ENCODE data around the gene ADD1.

The ADD1 gene

GRCh38 chr4:2842687-2843262 lies 869 bp upstream of the ADD1 start:
- TF ChIP-seq CTCF (IDR thresholded peaks at IDR 0.05; ENCODE audit: insufficient read depth, missing control alignments): no peak
- FAIRE-seq (no peak), DNase-seq (ENCODE audit: insufficient read length, low spot score) (no peak)

GRCh38 chr4:2843941-2844584 lies 419 bp downstream of the ADD1 start:
- FAIRE-seq: no peak
- TF ChIP-seq CTCF (IDR thresholded peaks at IDR 0.05; ENCODE audit: insufficient read depth, missing control alignments): no peak
- no peak for DNase-seq (ENCODE audit: insufficient read length, low spot score)

GRCh38 chr4:2846172-2846571 lies 2.5 kb downstream of the ADD1 start:
- TF ChIP-seq CTCF (IDR thresholded peaks at IDR 0.05; ENCODE audit: insufficient read depth, missing control alignments): no peak
- DNase-seq (ENCODE audit: insufficient read length, low spot score): no peak
- no peak for FAIRE-seq

GRCh38 chr4:2847302-2847871 lies 3.7 kb downstream of the ADD1 start:
- TF ChIP-seq CTCF (IDR thresholded peaks at IDR 0.05; ENCODE audit: insufficient read depth, missing control alignments): no peak
- no peak for DNase-seq (ENCODE audit: insufficient read length, low spot score)
- FAIRE-seq: no peak

- TF ChIP-seq CTCF (IDR thresholded peaks at IDR 0.05; ENCODE audit: insufficient read depth, missing control alignments): no peak
- no peak for FAIRE-seq
Observed at GRCh38 chr4:2848449-2848848, 4.8 kb downstream of the ADD1 start.

GRCh38 chr4:2849267-2850152 lies 5.9 kb downstream of the ADD1 start:
- TF ChIP-seq CTCF (IDR thresholded peaks at IDR 0.05; ENCODE audit: insufficient read depth, missing control alignments): no peak
- DNase-seq (ENCODE audit: insufficient read length, low spot score) (no peak), FAIRE-seq (no peak)

More at GRCh38 chr4:2848449-2848848, 4.8 kb downstream of the ADD1 start:
- no peak for DNase-seq (ENCODE audit: insufficient read length, low spot score)
